Activated CD4-positive, alpha-beta memory T cell treated with anti-CD3 and anti-CD28 coated beads, Interleukin-2, amount 10 ng/mL, durations not matched to agents 7 days and 5 days (primary cell): ENCODE results near the gene SERTAD3. TPM values are rescaled to one million over a fixed set of nuclear protein-coding genes. Genes with fewer than 3 reads are reported as not detected.
"Not testable (repeated sequence)": the region's sequence is repeated elsewhere in the genome, so short reads cannot be mapped to it uniquely, and the experiment has no call there.

ENCODE experiments used
- CTCF ChIA-PET: fragments of 350-600 bp; sonication (Branson Sonifier 250); formaldehyde crosslinking; loops from one replicate; lab custom pipeline; 2021; ENCODE audit warnings: antibody characterized with exemption, inconsistent platforms; lab: Charles Lee
- POLR2A ChIA-PET: fragments of 350-600 bp; sonication (Branson Sonifier 250); formaldehyde crosslinking; loops from one replicate; lab custom pipeline; 2021; ENCODE audit warnings: antibody characterized with exemption; lab: Charles Lee
- DNase-seq: peaks from one replicate; pipeline ENCODE4 v3.0.0-alpha.2; 2020
- H3K27ac Mint-ChIP-seq: one replicate; pipeline ENCODE4 v1.8.0; 2021; ENCODE audit warnings: mild to moderate bottlenecking, mixed read lengths
- H3K27me3 Mint-ChIP-seq: one replicate; pipeline ENCODE4 v1.8.0; 2021; ENCODE audit warnings: mixed read lengths
- H3K36me3 Mint-ChIP-seq: one replicate; pipeline ENCODE4 v1.8.0; 2021; ENCODE audit warnings: low read depth, mixed read lengths
- H3K4me1 Mint-ChIP-seq: one replicate; pipeline ENCODE4 v1.8.0; 2021; ENCODE audit warnings: mixed read lengths
- H3K4me3 Mint-ChIP-seq: one replicate; pipeline ENCODE4 v1.8.0; 2021; ENCODE audit warnings: mild to moderate bottlenecking, mixed read lengths
- H3K9me3 Mint-ChIP-seq: one replicate; pipeline ENCODE4 v1.8.0; 2021; ENCODE audit warnings: mixed read lengths
- total RNA-seq, 2 experiments: library from RNA; stranded (reverse); gene quantifications; one replicate each; pipeline ENCODE4 v1.2.3, GENCODE V29; 2021

Gene SERTAD3, protein sequence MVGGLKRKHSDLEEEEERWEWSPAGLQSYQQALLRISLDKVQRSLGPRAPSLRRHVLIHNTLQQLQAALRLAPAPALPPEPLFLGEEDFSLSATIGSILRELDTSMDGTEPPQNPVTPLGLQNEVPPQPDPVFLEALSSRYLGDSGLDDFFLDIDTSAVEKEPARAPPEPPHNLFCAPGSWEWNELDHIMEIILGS
- 10 to 100 TPM; 18.0 to 20.3 TPM for total RNA-seq

DNA sequence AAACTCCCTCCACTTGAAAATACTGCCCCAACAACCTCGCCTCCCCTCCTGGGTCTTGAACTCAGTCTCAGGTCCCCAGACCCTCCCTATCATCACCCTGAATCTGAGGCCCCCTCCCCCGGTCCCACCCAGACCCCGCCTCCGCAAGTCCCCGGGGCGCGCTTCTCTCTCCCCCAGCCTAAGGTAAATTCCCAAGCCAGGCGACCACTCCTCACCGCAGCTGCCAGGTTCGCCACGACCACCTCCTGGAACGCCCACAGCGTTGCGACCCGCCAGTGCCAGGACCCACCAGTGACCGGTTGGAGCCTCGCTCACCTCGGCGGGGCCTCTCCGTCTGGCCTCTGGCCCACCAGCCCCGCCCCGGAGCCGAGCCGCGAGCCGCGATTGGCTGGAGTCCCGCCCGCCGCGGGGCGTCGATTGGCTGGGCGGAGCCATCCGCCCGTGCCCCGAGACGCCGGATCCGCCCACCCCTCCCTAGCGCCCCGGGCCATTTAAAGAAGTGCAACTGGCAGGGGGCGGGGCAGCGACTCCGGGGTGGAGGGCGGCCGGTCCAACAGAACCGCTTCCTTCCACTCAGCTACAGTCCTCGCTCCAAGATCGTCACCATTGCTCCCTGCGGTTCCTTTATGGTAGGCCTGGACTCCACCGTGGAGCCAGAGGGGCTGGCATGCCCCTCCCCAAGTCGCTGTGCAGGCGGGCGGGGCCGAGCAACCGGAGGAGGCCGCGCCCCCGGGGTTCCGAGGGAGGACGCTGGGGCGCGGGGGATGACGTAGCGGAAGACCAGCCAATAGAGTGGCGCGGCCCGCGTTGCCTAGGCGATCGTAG is at the start of gene SERTAD3:
Gene SERTAD3, minus strand, starts transcription at position 336 of the 825 bp plus-strand sequence. CDS start 2,255 bp downstream, outside the sequence.
- H3K4me3 Mint-ChIP-seq: peak within 1 kb of the TSS; percentile 99
- CTCF ChIA-PET: interaction anchor here (0.8 to 4.7 kb wide), 4 partner anchors 18 to 127 kb away, joined by 3 to 30 read pairs (median 14); partner anchors contain the start of genes BLVRB and SERTAD1
- no peaks in the 10 kb centered on the region for H3K27me3 Mint-ChIP-seq
- H3K4me1 Mint-ChIP-seq: peaks cover 21% of the 10 kb centered on the region
- H3K36me3 Mint-ChIP-seq: peaks cover 26% of the 10 kb centered on the region
- DNase-seq: peak; percentile 98
- POLR2A ChIA-PET: interaction anchor here (1.3 to 4.0 kb wide), 10 partner anchors 11 to 161 kb away, joined by 3 to 26 read pairs (median 10); partner anchors contain the start of genes BLVRB, C19orf47, PLD3 and SERTAD1
- H3K9me3 Mint-ChIP-seq: no peaks in the 10 kb centered on the region
- peak within 1 kb of the TSS; percentile 97 for H3K27ac Mint-ChIP-seq

DNA sequence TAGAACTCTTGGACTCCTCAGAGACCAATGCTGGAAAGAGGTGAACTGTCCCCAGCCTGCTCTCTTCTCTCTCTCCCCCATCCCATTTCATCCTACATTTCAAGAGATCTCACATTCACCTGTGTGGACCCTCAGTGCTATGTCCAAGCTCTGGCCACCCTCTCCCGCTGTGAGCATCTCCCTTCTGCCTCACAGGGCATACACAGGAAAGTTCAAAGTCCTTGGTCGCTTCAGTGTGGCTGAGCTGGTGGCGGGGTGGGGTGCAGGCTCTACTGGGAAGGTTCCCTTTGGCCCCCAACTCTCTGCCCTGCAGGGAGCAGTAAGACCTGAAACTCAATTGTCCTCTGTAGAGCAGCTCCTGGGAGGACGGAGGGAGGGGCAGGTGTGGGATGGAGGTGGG is 49.6 kb upstream of the SERTAD3 start:
- Mint-ChIP-seq H3K4me1 (no peaks in the 10 kb centered on the region), H3K4me3 (no peak overlapping the region), H3K9me3 (no peaks in the 10 kb centered on the region), H3K27ac (no peak overlapping the region), H3K27me3 (peaks cover 16% of the 10 kb centered on the region), H3K36me3 (no peaks in the 10 kb centered on the region)
- no peak for DNase-seq
- ChIA-PET CTCF (no interaction called here), POLR2A (no interaction called here)

DNA sequence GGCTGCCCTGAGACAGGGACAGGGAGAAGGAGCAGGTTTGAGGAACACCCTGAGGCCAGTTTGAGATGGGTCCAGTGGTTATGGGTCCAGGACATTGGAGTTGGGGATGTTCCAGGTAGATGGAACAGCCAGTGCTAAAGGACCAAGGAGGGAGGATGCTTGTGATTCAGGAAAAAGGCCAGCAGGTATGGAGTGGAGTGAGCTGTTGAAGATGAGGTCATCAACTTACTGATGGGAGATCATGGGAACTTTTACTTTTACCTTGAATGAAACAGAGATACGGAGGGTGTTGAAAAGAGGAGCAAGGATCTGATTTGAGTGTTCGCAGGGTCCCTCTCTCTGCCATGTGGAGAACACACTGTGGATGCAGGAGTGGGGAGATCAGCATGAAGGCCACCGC is 48.1 kb upstream of the SERTAD3 start:
- DNase-seq: no peak
- Mint-ChIP-seq H3K27me3 (peaks cover 22% of the 10 kb centered on the region), H3K36me3 (no peaks in the 10 kb centered on the region), H3K27ac (no peak overlapping the region), H3K4me1 (peaks cover 7% of the 10 kb centered on the region), H3K4me3 (no peak overlapping the region), H3K9me3 (no peaks in the 10 kb centered on the region)
- ChIA-PET CTCF (interaction anchor here (1.3 kb wide), 1 partner anchor 28 kb away, joined by 3 read pairs; no protein-coding TSS in a partner anchor), POLR2A (no interaction called here)

DNA sequence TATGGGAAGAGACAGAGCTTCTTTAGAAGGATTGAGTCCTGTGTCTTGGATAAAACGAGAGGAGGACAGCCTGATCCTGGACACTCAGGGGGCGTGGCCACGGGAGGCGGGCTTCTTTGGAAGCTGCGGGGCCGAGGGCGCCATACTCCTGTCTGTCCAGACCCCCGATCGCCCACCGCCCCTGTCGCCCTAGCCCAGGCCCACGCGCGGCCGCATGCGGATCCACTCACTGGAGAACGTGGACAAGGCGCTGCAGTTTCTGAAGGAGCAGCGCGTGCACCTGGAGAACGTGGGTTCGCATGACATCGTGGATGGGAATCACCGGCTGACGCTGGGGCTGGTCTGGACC is 45.7 kb upstream of the SERTAD3 start:
- no peaks in the 10 kb centered on the region for H3K36me3 Mint-ChIP-seq

DNA sequence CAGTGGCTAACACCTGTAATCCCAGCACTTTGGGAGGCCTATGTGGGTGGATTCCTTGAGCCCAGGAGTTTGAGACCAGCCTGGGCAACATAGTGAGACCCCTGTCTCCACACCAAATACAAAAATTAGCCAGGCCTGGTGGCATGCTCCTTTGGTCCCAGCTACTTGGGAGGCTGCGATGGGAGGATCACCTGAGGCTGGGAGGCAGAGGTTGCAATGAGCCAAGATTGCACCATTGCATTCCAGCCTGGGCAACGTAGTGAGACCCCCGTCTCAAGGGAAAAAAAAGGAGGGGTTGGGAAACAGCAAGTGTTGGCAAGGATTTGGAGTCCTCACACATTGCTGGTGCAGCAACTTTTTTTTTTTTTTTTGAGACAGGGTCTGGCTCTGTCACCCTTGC is 41.9 kb upstream of the SERTAD3 start:
- peaks cover 7% of the 10 kb centered on the region for H3K4me1 Mint-ChIP-seq
- CTCF ChIA-PET: no interaction called here
- no peak overlapping the region for H3K4me3 Mint-ChIP-seq
- POLR2A ChIA-PET: interaction anchor here (0.7 kb wide), 1 partner anchor 10 kb away, joined by 3 read pairs; no protein-coding TSS in a partner anchor
- H3K9me3 Mint-ChIP-seq: no peaks in the 10 kb centered on the region
- no peak overlapping the region for H3K27ac Mint-ChIP-seq
- peaks cover 15% of the 10 kb centered on the region for H3K27me3 Mint-ChIP-seq
- no peaks in the 10 kb centered on the region for H3K36me3 Mint-ChIP-seq
- DNase-seq: no peak

More for the DNA sequence above, 45.7 kb upstream of the SERTAD3 start:
- Mint-ChIP-seq H3K4me1 (peaks cover 7% of the 10 kb centered on the region), H3K27ac (no peak overlapping the region), H3K4me3 (no peak overlapping the region), H3K9me3 (no peaks in the 10 kb centered on the region), H3K27me3 (peaks cover 22% of the 10 kb centered on the region)
- DNase-seq: no peak
- CTCF ChIA-PET: interaction anchor here (0.6 kb wide), 1 partner anchor 280 kb away, joined by 3 read pairs; no protein-coding TSS in a partner anchor
- POLR2A ChIA-PET: no interaction called here

DNA sequence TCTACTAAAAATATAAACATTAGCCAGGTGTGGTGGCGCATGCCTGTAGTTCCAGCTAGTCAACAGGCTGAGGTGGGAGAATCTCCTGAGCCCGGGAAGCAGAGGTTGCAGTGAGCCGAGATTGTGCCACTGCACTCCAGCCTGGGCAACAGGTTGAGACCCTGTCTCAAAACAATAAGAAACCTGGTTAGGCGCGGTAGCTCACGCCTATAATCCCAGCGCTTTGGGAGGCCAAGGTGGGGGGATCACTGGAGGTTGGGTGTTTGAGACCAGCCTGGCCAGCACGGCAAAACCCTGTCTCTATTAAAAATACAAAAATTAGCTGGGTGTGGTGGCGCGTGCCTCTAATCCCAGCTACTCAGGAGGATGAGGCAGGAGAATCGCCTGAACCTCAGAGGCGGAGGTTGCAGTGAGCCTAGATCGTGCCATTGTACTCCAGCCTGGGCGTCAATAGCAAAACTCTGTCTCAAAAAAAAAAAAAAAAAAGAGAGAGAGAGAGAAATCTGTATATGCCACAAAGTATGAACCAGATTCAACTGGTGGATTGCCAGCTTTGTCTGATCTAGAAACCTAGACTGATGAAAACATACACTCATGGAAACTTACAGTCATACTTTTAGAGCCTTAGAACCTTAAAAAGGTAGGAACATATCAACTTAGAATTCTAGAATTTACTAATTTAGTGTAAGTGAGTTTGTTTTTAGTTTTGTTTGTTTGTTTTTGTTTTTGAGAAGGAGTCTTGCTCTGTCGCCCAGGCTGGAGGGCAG is 31.9 kb upstream of the SERTAD3 start:
- H3K4me1 Mint-ChIP-seq, H3K27ac Mint-ChIP-seq, H3K9me3 Mint-ChIP-seq, DNase-seq, POLR2A ChIA-PET, H3K4me3 Mint-ChIP-seq, H3K27me3 Mint-ChIP-seq, H3K36me3 Mint-ChIP-seq: not testable (repeated sequence)
- CTCF ChIA-PET: interaction anchor here (1.4 to 2.0 kb wide), 4 partner anchors 11 to 171 kb away, joined by 3 to 7 read pairs (median 4); partner anchors contain the start of gene BLVRB

DNA sequence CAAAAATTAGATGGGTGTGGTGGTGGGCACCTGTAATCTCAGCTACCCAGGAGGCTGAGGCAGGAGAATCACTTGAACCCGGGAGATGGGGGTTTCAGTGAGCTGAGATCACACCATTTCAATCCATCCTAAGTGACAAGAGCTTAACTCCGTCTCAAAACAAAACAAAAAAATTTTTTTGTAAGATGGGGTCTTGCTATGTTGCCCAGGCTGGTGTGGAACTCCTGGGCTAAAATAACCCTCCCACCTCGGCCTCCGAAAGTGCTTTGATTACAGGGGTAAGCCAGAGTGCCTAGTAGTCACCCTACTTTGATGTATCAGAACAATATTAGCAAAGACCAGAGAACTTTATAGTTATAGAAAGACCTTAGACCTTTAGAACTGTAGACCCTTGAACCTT is 30.6 kb upstream of the SERTAD3 start:
- no peak for DNase-seq
- Mint-ChIP-seq H3K27ac (no peak overlapping the region), H3K9me3 (no peaks in the 10 kb centered on the region), H3K4me1 (no peaks in the 10 kb centered on the region), H3K36me3 (no peaks in the 10 kb centered on the region), H3K4me3 (no peak overlapping the region), H3K27me3 (peaks cover 2% of the 10 kb centered on the region)
- ChIA-PET CTCF (interaction anchor here (1.7 kb wide), 1 partner anchor 11 kb away, joined by 5 read pairs; no protein-coding TSS in a partner anchor), POLR2A (no interaction called here)

DNA sequence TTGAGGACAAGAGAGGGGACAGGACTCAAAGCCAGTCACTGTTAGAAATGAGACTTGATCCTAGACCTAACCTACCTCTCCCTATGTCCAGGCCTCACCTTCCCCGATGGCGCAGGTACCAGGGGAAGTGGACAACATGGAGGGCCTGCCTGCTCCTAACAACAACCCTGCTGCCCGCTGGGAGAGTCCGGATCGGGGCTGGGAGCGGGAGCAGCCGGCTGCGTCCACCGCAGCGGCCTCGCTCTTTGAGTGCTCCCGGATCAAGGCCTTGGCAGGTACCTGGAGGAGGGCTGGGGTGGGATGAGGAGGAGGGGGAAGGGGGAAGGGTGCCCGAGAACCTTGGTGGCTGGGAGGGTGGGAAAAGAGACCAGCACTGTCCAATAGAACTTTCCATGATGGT is 28.4 kb upstream of the SERTAD3 start:
- ChIA-PET CTCF (no interaction called here), POLR2A (no interaction called here)
- no peaks in the 10 kb centered on the region for H3K9me3 Mint-ChIP-seq
- peaks cover 3% of the 10 kb centered on the region for H3K4me1 Mint-ChIP-seq
- peaks cover 16% of the 10 kb centered on the region for H3K27me3 Mint-ChIP-seq
- H3K4me3 Mint-ChIP-seq: no peak overlapping the region
- DNase-seq: no peak
- no peak overlapping the region for H3K27ac Mint-ChIP-seq
- H3K36me3 Mint-ChIP-seq: no peaks in the 10 kb centered on the region

DNA sequence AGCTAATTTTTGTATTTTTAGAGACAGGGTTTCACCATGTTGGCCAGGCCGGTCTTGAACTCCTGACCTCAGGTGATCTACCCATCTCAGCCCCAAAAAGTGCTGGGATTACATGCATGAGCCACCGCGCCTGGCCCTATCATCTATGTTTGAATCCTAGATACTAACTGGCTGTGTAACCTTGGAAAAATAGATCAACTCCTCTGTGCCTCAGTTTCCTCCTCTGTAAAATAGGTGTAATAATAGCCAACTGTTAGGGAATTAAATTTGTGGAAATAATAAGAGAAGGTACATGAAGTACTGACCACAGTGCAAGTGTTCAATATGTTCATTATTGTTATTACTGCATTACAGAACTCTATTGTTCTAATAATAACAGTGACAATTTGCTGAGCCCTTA is 27.0 kb upstream of the SERTAD3 start:
- CTCF ChIA-PET: interaction anchor here (1.3 kb wide), 1 partner anchor 17 kb away, joined by 3 read pairs; no protein-coding TSS in a partner anchor
- POLR2A ChIA-PET: interaction anchor here (0.5 to 0.7 kb wide), 2 partner anchors 36 to 282 kb away, joined by 3 read pairs; no protein-coding TSS in a partner anchor
- no peak for DNase-seq
- Mint-ChIP-seq H3K4me1 (peaks cover 10% of the 10 kb centered on the region), H3K27ac (no peak overlapping the region), H3K36me3 (peaks cover 6% of the 10 kb centered on the region), H3K9me3 (no peaks in the 10 kb centered on the region), H3K27me3 (peaks cover 22% of the 10 kb centered on the region), H3K4me3 (no peak overlapping the region)

DNA sequence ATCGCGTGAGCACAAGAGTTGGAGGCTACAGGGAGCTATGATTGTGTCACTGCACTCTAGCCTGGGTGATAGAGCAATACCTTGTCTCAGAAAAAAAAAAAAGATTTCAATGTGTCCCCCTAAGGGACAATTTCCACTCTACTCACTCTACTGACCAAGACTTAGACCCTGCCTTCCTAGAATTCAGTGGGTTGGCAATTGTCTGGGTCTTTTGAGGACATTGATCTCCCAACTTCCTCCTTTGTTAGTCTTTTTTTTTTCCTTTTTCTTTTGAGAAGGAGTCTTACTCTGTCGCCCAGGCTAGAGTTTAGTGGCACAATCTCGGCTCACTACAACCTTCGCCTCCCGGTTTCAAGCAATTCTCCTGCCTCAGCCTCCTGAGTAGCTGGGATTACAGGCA is 24.9 kb upstream of the SERTAD3 start:
- Mint-ChIP-seq H3K36me3 (peaks cover 6% of the 10 kb centered on the region), H3K9me3 (no peaks in the 10 kb centered on the region)
- CTCF ChIA-PET: interaction anchor here (0.5 to 1.1 kb wide), 2 partner anchors 164 to 329 kb away, joined by 3 to 4 read pairs; no protein-coding TSS in a partner anchor

DNA sequence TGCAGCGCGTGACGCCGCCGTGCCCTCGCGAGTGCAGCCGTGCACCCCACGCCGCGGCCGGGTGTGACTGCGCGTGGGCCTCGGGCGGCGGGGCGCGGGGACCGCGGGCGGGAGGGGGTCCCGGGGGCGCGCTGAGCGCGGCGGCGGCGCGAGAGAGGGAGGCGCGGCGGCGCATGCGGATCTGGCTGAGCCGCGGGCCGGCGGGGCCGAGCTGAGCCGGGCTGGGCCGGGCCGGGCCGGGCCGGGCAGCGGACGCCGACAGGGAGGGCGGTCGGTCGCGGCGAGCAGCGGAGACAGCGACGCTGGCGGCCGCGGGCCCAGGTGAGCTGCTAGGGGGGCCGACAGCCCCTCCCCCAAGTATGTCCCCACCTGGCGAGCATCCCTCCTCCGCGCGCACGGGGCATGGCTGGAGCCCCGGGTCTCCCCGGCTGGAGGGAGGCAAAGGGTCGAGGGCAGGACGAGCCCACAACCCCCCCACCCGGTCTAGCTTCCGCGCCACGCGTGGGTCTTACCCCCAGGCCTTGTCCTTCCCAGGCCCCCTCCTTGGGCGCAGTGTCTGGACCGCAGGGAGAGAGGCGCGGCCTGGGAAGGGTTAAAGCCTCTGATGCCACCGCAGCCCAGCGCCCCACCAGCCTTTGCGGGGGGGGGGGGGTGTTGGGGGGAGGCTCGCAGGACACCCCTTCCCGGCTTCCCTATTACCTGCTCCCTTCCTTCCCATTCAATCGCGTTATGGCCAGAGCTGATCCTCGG is 23.0 kb upstream of the SERTAD3 start, which contains the start of gene SPTBN4:
Gene SPTBN4, plus strand, starts transcription at position 17 of the 750 bp plus-strand sequence. CDS start 5,621 bp downstream, outside the sequence.
- H3K27me3 Mint-ChIP-seq: peaks cover 23% of the 10 kb centered on the region
- no peak for DNase-seq
- H3K4me3 Mint-ChIP-seq: peak within 1 kb of the TSS; percentile 87
- ChIA-PET CTCF (interaction anchor here (3.8 kb wide), 1 partner anchor 47 kb away, joined by 51 read pairs; no protein-coding TSS in a partner anchor), POLR2A (interaction anchor here (1.8 to 2.7 kb wide), 2 partner anchors 21 to 64 kb away, joined by 5 to 6 read pairs; no protein-coding TSS in a partner anchor)
- peaks cover 6% of the 10 kb centered on the region for H3K36me3 Mint-ChIP-seq
- no peaks in the 10 kb centered on the region for H3K9me3 Mint-ChIP-seq
- peaks cover 33% of the 10 kb centered on the region for H3K4me1 Mint-ChIP-seq
- H3K27ac Mint-ChIP-seq: no peak within 1 kb of the TSS

More for the DNA sequence above, 24.9 kb upstream of the SERTAD3 start:
- DNase-seq: no peak
- POLR2A ChIA-PET: no interaction called here
- no peak overlapping the region for H3K4me3 Mint-ChIP-seq
- no peak overlapping the region for H3K27ac Mint-ChIP-seq
- H3K4me1 Mint-ChIP-seq: peaks cover 28% of the 10 kb centered on the region
- H3K27me3 Mint-ChIP-seq: peaks cover 23% of the 10 kb centered on the region
